Measurements from ENCODE around the gene TTC38.
A peak's percentile ranks its signal among the peaks of the same experiment; 100 is the strongest.
"Not testable (repeated sequence)": the region's sequence is repeated elsewhere in the genome, so short reads cannot be mapped to it uniquely, and the experiment has no call there.

Gene TTC38

GRCh38 chr22:46262449-46263215, 5.2 kb upstream of the TTC38 start:
- no peaks in the 10 kb centered on the region; the same call in 1 of the 2 replicates for H3K36me3 ChIP-seq (ENCODE audit: control insufficient read depth, insufficient read depth, low read length)
- H3K27me3 ChIP-seq (ENCODE audit: control insufficient read depth, insufficient read depth, low read length), result peaks cover 13% of the 10 kb centered on the region; the same call in 1 of the 2 replicates

GRCh38 chr22:46263216-46263590, 4.6 kb upstream of the TTC38 start, which contains the start of gene PKDREJ:
TSS of gene PKDREJ (minus strand) at chr22:46263343. CDS start at chr22:46263322, 21 bp downstream.
- H3K27ac ChIP-seq (ENCODE audit: low read length), result no peak within 1 kb of the TSS
- peaks cover 13% of the 10 kb centered on the region; the same call in 1 of the 2 replicates for H3K27me3 ChIP-seq (ENCODE audit: control insufficient read depth, insufficient read depth, low read length)
- peak within 1 kb of the TSS; percentile 32; the same call in 1 of the 2 replicates for H3K4me3 ChIP-seq (ENCODE audit: low read length)
- H3K4me1 ChIP-seq (ENCODE audit: control insufficient read depth, insufficient read depth, low read length), result no peaks in the 10 kb centered on the region; the same call in 1 of the 2 replicates
- H3K9me3 ChIP-seq (ENCODE audit: control insufficient read depth, insufficient read depth, low read length), result no peaks in the 10 kb centered on the region
- DNase-seq (ENCODE audit: low read depth, low spot score), result no peak
- no peaks in the 10 kb centered on the region; the same call in 1 of the 2 replicates for H3K36me3 ChIP-seq (ENCODE audit: control insufficient read depth, insufficient read depth, low read length)
- WGBS (ENCODE audit: insufficient coverage, insufficient read length), result no CpG with 5 or more reads among the region's 30 CpGs

More at GRCh38 chr22:46262449-46263215, 5.2 kb upstream of the TTC38 start:
- Histone ChIP-seq H3K4me1 (ENCODE audit: control insufficient read depth, insufficient read depth, low read length) (no peaks in the 10 kb centered on the region), H3K4me3 (ENCODE audit: low read length) (peak overlapping the region; percentile 32; the same call in 1 of the 2 replicates), H3K27ac (ENCODE audit: low read length) (no peak overlapping the region), H3K9me3 (ENCODE audit: control insufficient read depth, insufficient read depth, low read length) (no peaks in the 10 kb centered on the region)
- WGBS (ENCODE audit: insufficient coverage, insufficient read length), result no CpG with 5 or more reads among the region's 109 CpGs
- DNase-seq (ENCODE audit: low read depth, low spot score), result no peak

- WGBS (ENCODE audit: insufficient coverage, insufficient read length), result no CpG with 5 or more reads among the region's 6 CpGs
- not testable (repeated sequence) for H3K27ac ChIP-seq (ENCODE audit: low read length); DNase-seq (ENCODE audit: low read depth, low spot score); H3K9me3 ChIP-seq (ENCODE audit: control insufficient read depth, insufficient read depth, low read length); H3K4me1 ChIP-seq (ENCODE audit: control insufficient read depth, insufficient read depth, low read length); H3K36me3 ChIP-seq (ENCODE audit: control insufficient read depth, insufficient read depth, low read length); H3K4me3 ChIP-seq (ENCODE audit: low read length)
- peaks cover 13% of the 10 kb centered on the region; the same call in 1 of the 2 replicates for H3K27me3 ChIP-seq (ENCODE audit: control insufficient read depth, insufficient read depth, low read length)
These were observed 3.3 kb upstream of the TTC38 start for GRCh38 chr22:46264520-46264919.

GRCh38 chr22:46265627-46266026, 2.2 kb upstream of the TTC38 start:
- not testable (repeated sequence) for H3K4me1 ChIP-seq (ENCODE audit: control insufficient read depth, insufficient read depth, low read length); DNase-seq (ENCODE audit: low read depth, low spot score); H3K36me3 ChIP-seq (ENCODE audit: control insufficient read depth, insufficient read depth, low read length); H3K9me3 ChIP-seq (ENCODE audit: control insufficient read depth, insufficient read depth, low read length); H3K4me3 ChIP-seq (ENCODE audit: low read length); H3K27ac ChIP-seq (ENCODE audit: low read length)
- no CpG with 5 or more reads among the region's 4 CpGs for WGBS (ENCODE audit: insufficient coverage, insufficient read length)
- peaks cover 13% of the 10 kb centered on the region; the same call in 1 of the 2 replicates for H3K27me3 ChIP-seq (ENCODE audit: control insufficient read depth, insufficient read depth, low read length)

- DNase-seq (ENCODE audit: low read depth, low spot score), result no peak
- Histone ChIP-seq H3K4me1 (ENCODE audit: control insufficient read depth, insufficient read depth, low read length) (peaks cover 2% of the 10 kb centered on the region; the same call in 1 of the 2 replicates), H3K27ac (ENCODE audit: low read length) (no peak overlapping the region), H3K36me3 (ENCODE audit: control insufficient read depth, insufficient read depth, low read length) (peaks cover 3% of the 10 kb centered on the region; the same call in 1 of the 2 replicates), H3K9me3 (ENCODE audit: control insufficient read depth, insufficient read depth, low read length) (no peaks in the 10 kb centered on the region), H3K27me3 (ENCODE audit: control insufficient read depth, insufficient read depth, low read length) (no peaks in the 10 kb centered on the region), H3K4me3 (ENCODE audit: low read length) (no peak overlapping the region)
- no CpG with 5 or more reads among the region's 11 CpGs for WGBS (ENCODE audit: insufficient coverage, insufficient read length)
These were observed 1.8 kb downstream of the TTC38 start for GRCh38 chr22:46269564-46269963.

GRCh38 chr22:46272196-46272595, 4.4 kb downstream of the TTC38 start:
- no peak for DNase-seq (ENCODE audit: low read depth, low spot score)
- Histone ChIP-seq H3K27ac (ENCODE audit: low read length) (no peak overlapping the region), H3K4me3 (ENCODE audit: low read length) (no peak overlapping the region), H3K4me1 (ENCODE audit: control insufficient read depth, insufficient read depth, low read length) (peaks cover 2% of the 10 kb centered on the region; the same call in 1 of the 2 replicates), H3K9me3 (ENCODE audit: control insufficient read depth, insufficient read depth, low read length) (no peaks in the 10 kb centered on the region), H3K36me3 (ENCODE audit: control insufficient read depth, insufficient read depth, low read length) (peaks cover 5% of the 10 kb centered on the region; the same call in 1 of the 2 replicates), H3K27me3 (ENCODE audit: control insufficient read depth, insufficient read depth, low read length) (no peaks in the 10 kb centered on the region)
- WGBS (ENCODE audit: insufficient coverage, insufficient read length), result no CpG with 5 or more reads among the region's 8 CpGs

GRCh38 chr22:46272762-46273431, 5.1 kb downstream of the TTC38 start:
- no CpG with 5 or more reads among the region's 12 CpGs for WGBS (ENCODE audit: insufficient coverage, insufficient read length)
- no peaks in the 10 kb centered on the region for H3K9me3 ChIP-seq (ENCODE audit: control insufficient read depth, insufficient read depth, low read length)
- peaks cover 5% of the 10 kb centered on the region; the same call in 1 of the 2 replicates for H3K36me3 ChIP-seq (ENCODE audit: control insufficient read depth, insufficient read depth, low read length)
- no peak for DNase-seq (ENCODE audit: low read depth, low spot score)
- H3K27ac ChIP-seq (ENCODE audit: low read length), result no peak overlapping the region
- H3K4me1 ChIP-seq (ENCODE audit: control insufficient read depth, insufficient read depth, low read length), result peaks cover 2% of the 10 kb centered on the region; the same call in 1 of the 2 replicates
- H3K27me3 ChIP-seq (ENCODE audit: control insufficient read depth, insufficient read depth, low read length), result no peaks in the 10 kb centered on the region
- no peak overlapping the region for H3K4me3 ChIP-seq (ENCODE audit: low read length)

GRCh38 chr22:46273432-46274148, 5.8 kb downstream of the TTC38 start:
- DNase-seq (ENCODE audit: low read depth, low spot score), result no peak
- H3K27me3 ChIP-seq (ENCODE audit: control insufficient read depth, insufficient read depth, low read length), result no peaks in the 10 kb centered on the region
- no peaks in the 10 kb centered on the region for H3K9me3 ChIP-seq (ENCODE audit: control insufficient read depth, insufficient read depth, low read length)
- no CpG with 5 or more reads among the region's 12 CpGs for WGBS (ENCODE audit: insufficient coverage, insufficient read length)
- H3K36me3 ChIP-seq (ENCODE audit: control insufficient read depth, insufficient read depth, low read length), result peaks cover 6% of the 10 kb centered on the region; the same call in 1 of the 2 replicates
- no peaks in the 10 kb centered on the region for H3K4me1 ChIP-seq (ENCODE audit: control insufficient read depth, insufficient read depth, low read length)
- no peak overlapping the region for H3K27ac ChIP-seq (ENCODE audit: low read length)
- H3K4me3 ChIP-seq (ENCODE audit: low read length), result no peak overlapping the region

- Histone ChIP-seq H3K4me1 (ENCODE audit: control insufficient read depth, insufficient read depth, low read length) (no peaks in the 10 kb centered on the region), H3K27ac (ENCODE audit: low read length) (no peak overlapping the region), H3K4me3 (ENCODE audit: low read length) (no peak overlapping the region), H3K27me3 (ENCODE audit: control insufficient read depth, insufficient read depth, low read length) (no peaks in the 10 kb centered on the region), H3K9me3 (ENCODE audit: control insufficient read depth, insufficient read depth, low read length) (no peaks in the 10 kb centered on the region), H3K36me3 (ENCODE audit: control insufficient read depth, insufficient read depth, low read length) (peaks cover 14% of the 10 kb centered on the region; the same call in 1 of the 2 replicates)
- WGBS (ENCODE audit: insufficient coverage, insufficient read length), result no CpG with 5 or more reads among the region's 8 CpGs
- DNase-seq (ENCODE audit: low read depth, low spot score), result no peak
These were observed 6.6 kb downstream of the TTC38 start for GRCh38 chr22:46274381-46274780.

All from iPS DF 6.9 (cell line).